Left colon (tissue), 2 donors: ENCODE data around the gene CCDC149. TPM values are rescaled to one million over a fixed set of nuclear protein-coding genes. Genes with fewer than 3 reads are reported as not detected.
A peak's percentile ranks its signal among the peaks of the same experiment; 100 is the strongest.

ENCODE experiments used
- ATAC-seq: fragments of 200-7000 bp; cut with Tn5 transposase; one replicate; pipeline ENCODE4 v1.9.1; 2020; ENCODE audit warnings: mild to moderate bottlenecking, moderate library complexity
- DNase-seq, 2 donors: peaks; one replicate each; pipeline ENCODE4 v3.0.0-alpha.2; 2020
- intact Hi-C, 2 donors: fragments of 100-400 bp; cut with DNase I in 1 of 2; cut with micrococcal nuclease in 1 of 2; formaldehyde crosslinking; loops; one replicate each; pipeline versions ENCODE4 v1.11.2 to v1.14.0; 2022; cut with DNase I, micrococcal nuclease
- total RNA-seq, 2 donors: library from RNA; stranded (reverse); fragmentation: NEBNext Ultra II Directional; extraction: Animal tissue kit (Norgen Biotek cat#: 25700); gene quantifications; one replicate each; pipeline ENCODE4 v1.2.1, GENCODE V29; 2021
- donor health status: DM: no; HTN: no; CAD: no.
- donor health status: DM: yes; HTN: yes; CAD: no.

CCDC149 gene
- total RNA-seq, 2 donors from 2014 or later, result 14.2 to 15.4 TPM

- intact Hi-C loops, result no loop called here
- ATAC-seq (no peak), DNase-seq (no peak)
Measured at GRCh38 chr4:24810871-24811631, 101.8 kb downstream of the CCDC149 start.

- DNase-seq (no peak), ATAC-seq (no peak)
- intact Hi-C loops, result no loop called here
Measured at GRCh38 chr4:24809815-24810405, 102.9 kb downstream of the CCDC149 start.

GRCh38 chr4:24809376-24809775 lies 103.5 kb downstream of the CCDC149 start:
- ATAC-seq, result peak; percentile 25
- no peak for DNase-seq
- intact Hi-C loops, result no loop called here

- DNase-seq (no peak), ATAC-seq (peak; percentile 66)
- intact Hi-C loops, result no loop called here
Measured at GRCh38 chr4:24808955-24809354, 103.9 kb downstream of the CCDC149 start.

GRCh38 chr4:24808261-24808660 lies 104.6 kb downstream of the CCDC149 start:
- ATAC-seq, result no peak
- intact Hi-C loops, result no loop called here
- DNase-seq, result no peak

GRCh38 chr4:24807611-24808010 lies 105.2 kb downstream of the CCDC149 start:
- DNase-seq (no peak), ATAC-seq (no peak)
- intact Hi-C loops, result no loop called here

- DNase-seq (no peak), ATAC-seq (no peak)
- intact Hi-C loops, result no loop called here
Measured at GRCh38 chr4:24806206-24806990, 106.4 kb downstream of the CCDC149 start.

- ATAC-seq (no peak), DNase-seq (no peak)
- intact Hi-C loops, result no loop called here
Measured at GRCh38 chr4:24805566-24805965, 107.3 kb downstream of the CCDC149 start.

- no peak for DNase-seq
- ATAC-seq, result no peak
- intact Hi-C loops, result no loop called here
Measured at GRCh38 chr4:24805067-24805466, 107.8 kb downstream of the CCDC149 start.

- intact Hi-C loops, result no loop called here
- no peak for ATAC-seq
Measured at GRCh38 chr4:24802648-24803047, 110.2 kb downstream of the CCDC149 start.

GRCh38 chr4:24801136-24801855 lies 111.5 kb downstream of the CCDC149 start:
- intact Hi-C loops, result no loop called here
- DNase-seq (no peak), ATAC-seq (no peak)

More at GRCh38 chr4:24802648-24803047, 110.2 kb downstream of the CCDC149 start:
- no peak for DNase-seq

- no peak for ATAC-seq
- intact Hi-C loops, result no loop called here
- no peak for DNase-seq
Measured at GRCh38 chr4:24800325-24800895, 112.4 kb downstream of the CCDC149 start.

- no peak for DNase-seq
- intact Hi-C loops, result no loop called here
- no peak for ATAC-seq
Measured at GRCh38 chr4:24799544-24800324, 113.1 kb downstream of the CCDC149 start.

GRCh38 chr4:24799196-24799543 lies 113.7 kb downstream of the CCDC149 start:
- intact Hi-C loops, result no loop called here
- ATAC-seq, result no peak
- no peak for DNase-seq

- DNase-seq (no peak), ATAC-seq (no peak)
- intact Hi-C loops, result no loop called here
Measured at GRCh38 chr4:24798036-24798610, 114.7 kb downstream of the CCDC149 start.

GRCh38 chr4:24796620-24797019 lies 116.2 kb downstream of the CCDC149 start:
- no peak for DNase-seq
- intact Hi-C loops, result no loop called here
- no peak for ATAC-seq

GRCh38 chr4:24795666-24796381 lies 117.0 kb downstream of the CCDC149 start:
- ATAC-seq (peak; percentile 24), DNase-seq (no peak)
- intact Hi-C loops, result no loop called here
